ENCODE data around the gene CUX1.
"Not testable (repeated sequence)": the region's sequence is repeated elsewhere in the genome, so short reads cannot be mapped to it uniquely, and the experiment has no call there.

CUX1 gene

GRCh38 chr7:101921546-101922489, 104.4 kb downstream of the CUX1 start:
- not testable (repeated sequence) for DNase-seq

- no peak for DNase-seq
Observed at GRCh38 chr7:101922631-101923601, 105.5 kb downstream of the CUX1 start.

- no peak for DNase-seq
Observed at GRCh38 chr7:101923602-101923985, 106.2 kb downstream of the CUX1 start.

- no peak for DNase-seq
Observed at GRCh38 chr7:101924171-101924570, 106.7 kb downstream of the CUX1 start.

- no peak for DNase-seq
Observed at GRCh38 chr7:101926265-101926664, 108.8 kb downstream of the CUX1 start.

- no peak for DNase-seq
Observed at GRCh38 chr7:101927389-101927788, 110.0 kb downstream of the CUX1 start.

- no peak for DNase-seq
Observed at GRCh38 chr7:101927802-101928201, 110.4 kb downstream of the CUX1 start.

GRCh38 chr7:101929256-101929655, 111.8 kb downstream of the CUX1 start:
- no peak for DNase-seq

GRCh38 chr7:101929911-101930310, 112.5 kb downstream of the CUX1 start:
- not testable (repeated sequence) for DNase-seq

- DNase-seq, result no peak
Observed at GRCh38 chr7:101932083-101932482, 114.7 kb downstream of the CUX1 start.

- no peak for DNase-seq
Observed at GRCh38 chr7:101933028-101933427, 115.6 kb downstream of the CUX1 start.

- no peak for DNase-seq
Observed at GRCh38 chr7:101933688-101934121, 116.3 kb downstream of the CUX1 start.

GRCh38 chr7:101934618-101935017, 117.2 kb downstream of the CUX1 start:
- DNase-seq, result no peak

- DNase-seq, result no peak
Observed at GRCh38 chr7:101935521-101936141, 118.2 kb downstream of the CUX1 start.

GRCh38 chr7:101936223-101936610, 118.8 kb downstream of the CUX1 start:
- no peak for DNase-seq

GRCh38 chr7:101936611-101937231, 119.3 kb downstream of the CUX1 start:
- no peak for DNase-seq

GRCh38 chr7:101937717-101938514, 120.5 kb downstream of the CUX1 start:
- DNase-seq, result no peak

- no peak for DNase-seq
Observed at GRCh38 chr7:101939136-101939695, 121.8 kb downstream of the CUX1 start.

- no peak for DNase-seq
Observed at GRCh38 chr7:101940151-101940550, 122.7 kb downstream of the CUX1 start.

- peak; percentile 85 for DNase-seq
Observed at GRCh38 chr7:101940830-101941229, 123.4 kb downstream of the CUX1 start.

Data from NCI-H526 treated with DMSO at 0.1 percent for 48 hours (cell line).